ENCODE measurements around the gene DAAM1. TPM values are rescaled to one million over a fixed set of nuclear protein-coding genes. Genes with fewer than 3 reads are reported as not detected.

DAAM1 gene
- total and polyA plus RNA-seq, 12 donors: 7.4 to 37.4 (median 24.9) TPM

DNA sequence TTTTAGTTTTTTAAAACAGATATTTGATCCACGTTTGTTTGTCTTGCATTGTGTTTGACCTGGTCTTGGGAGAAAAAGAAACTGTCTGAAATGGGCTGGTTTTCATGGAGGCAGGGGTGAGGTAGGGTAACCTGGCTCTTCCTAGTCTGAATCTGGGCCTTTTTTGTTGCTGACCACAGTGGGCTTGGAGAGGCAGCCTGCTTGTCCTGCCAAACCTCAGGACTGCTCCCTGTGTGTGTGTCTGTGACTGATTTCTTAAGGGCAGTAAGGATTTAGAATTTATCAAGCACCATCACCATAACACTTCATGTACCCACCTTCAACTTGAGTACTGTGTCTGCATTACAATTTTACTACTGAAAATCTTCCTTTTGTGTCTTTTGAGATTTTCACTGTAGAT, 28.5 kb downstream of the DAAM1 start:
- TF ChIP-seq, protein P1, sequence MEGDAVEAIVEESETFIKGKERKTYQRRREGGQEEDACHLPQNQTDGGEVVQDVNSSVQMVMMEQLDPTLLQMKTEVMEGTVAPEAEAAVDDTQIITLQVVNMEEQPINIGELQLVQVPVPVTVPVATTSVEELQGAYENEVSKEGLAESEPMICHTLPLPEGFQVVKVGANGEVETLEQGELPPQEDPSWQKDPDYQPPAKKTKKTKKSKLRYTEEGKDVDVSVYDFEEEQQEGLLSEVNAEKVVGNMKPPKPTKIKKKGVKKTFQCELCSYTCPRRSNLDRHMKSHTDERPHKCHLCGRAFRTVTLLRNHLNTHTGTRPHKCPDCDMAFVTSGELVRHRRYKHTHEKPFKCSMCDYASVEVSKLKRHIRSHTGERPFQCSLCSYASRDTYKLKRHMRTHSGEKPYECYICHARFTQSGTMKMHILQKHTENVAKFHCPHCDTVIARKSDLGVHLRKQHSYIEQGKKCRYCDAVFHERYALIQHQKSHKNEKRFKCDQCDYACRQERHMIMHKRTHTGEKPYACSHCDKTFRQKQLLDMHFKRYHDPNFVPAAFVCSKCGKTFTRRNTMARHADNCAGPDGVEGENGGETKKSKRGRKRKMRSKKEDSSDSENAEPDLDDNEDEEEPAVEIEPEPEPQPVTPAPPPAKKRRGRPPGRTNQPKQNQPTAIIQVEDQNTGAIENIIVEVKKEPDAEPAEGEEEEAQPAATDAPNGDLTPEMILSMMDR (IDR thresholded peaks at IDR 0.05): no peak
- no peak for TF ChIP-seq POLR2A (IDR thresholded peaks at IDR 0.05)
- intact Hi-C loops (cut with DNase I): no loop called here
- Histone ChIP-seq H3K4me3 (no peak overlapping the region), H3K36me3 (replicated peaks in 1 of 2) (no peaks in the 10 kb centered on the region), H3K27me3 (no peaks in the 10 kb centered on the region), H3K9me3 (replicated peaks in 1 of 3) (no peaks in the 10 kb centered on the region), H3K4me1 (replicated peaks in 1 of 2) (peaks cover under 1 to 36% of the 10 kb centered on the region in 2 donors), H3K27ac (no peak overlapping the region)
- DNase-seq: no peak
- WGBS, 4 donors: 84 to 89% (median 89%) methylated on average over 1 of the region's 1 CpG

DNA sequence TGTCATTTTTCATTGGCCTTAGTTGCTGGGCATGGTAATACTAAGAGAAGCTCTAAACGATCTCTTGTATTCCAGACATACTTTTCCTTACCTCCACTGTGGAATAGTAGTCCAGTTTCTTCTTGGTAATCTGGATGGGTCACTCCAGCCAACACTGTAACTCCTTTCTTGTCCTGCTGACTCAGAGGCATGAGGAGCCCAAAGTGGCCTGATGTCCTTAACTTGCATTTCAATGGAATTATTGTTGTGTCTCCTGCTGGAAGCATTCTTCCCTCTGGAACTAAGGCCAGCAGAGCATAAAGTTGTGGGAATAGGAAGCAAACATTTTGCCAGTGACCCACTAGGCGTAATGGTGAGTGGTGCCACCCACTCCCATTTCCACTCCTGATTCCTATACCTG, 33.1 kb downstream of the DAAM1 start:
- WGBS, 4 donors: 89 to 97% (median 91%) methylated on average over 2 of the region's 2 CpGs
- no peak for DNase-seq
- intact Hi-C loops (cut with DNase I): no loop called here
- H3K9me3 ChIP-seq (replicated peaks in 1 of 3): no peaks in the 10 kb centered on the region
- TF ChIP-seq, protein P1 (IDR thresholded peaks at IDR 0.05): no peak
- TF ChIP-seq POLR2A (IDR thresholded peaks at IDR 0.05): no peak
- H3K27ac ChIP-seq: no peak overlapping the region
- peaks cover 0 to 8% of the 10 kb centered on the region in 2 donors for H3K4me1 ChIP-seq (replicated peaks in 1 of 2)
- no peaks in the 10 kb centered on the region for H3K36me3 ChIP-seq (replicated peaks in 1 of 2)
- H3K4me3 ChIP-seq: no peak overlapping the region
- no peaks in the 10 kb centered on the region for H3K27me3 ChIP-seq

DNA sequence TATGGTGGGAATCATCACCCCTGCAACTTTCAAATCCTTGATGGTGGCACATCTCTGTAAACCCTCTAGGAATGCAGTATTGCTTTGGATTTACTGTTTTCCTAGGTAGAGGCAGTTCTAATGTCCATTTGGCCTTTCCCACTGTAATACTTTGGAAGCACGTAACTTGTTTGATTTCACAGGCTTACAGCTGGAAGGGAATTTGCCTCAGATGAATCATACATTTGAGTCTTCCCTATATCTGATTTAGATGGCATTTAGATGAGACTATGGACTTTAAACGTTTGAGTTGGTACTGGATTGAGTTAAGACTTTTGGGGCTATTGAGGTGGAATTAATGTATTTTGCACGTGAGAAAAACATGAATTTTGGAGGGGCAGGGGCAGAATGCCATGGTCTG, 35.9 kb downstream of the DAAM1 start:
- intact Hi-C loops (cut with DNase I): no loop called here
- Histone ChIP-seq H3K27ac (no peak overlapping the region), H3K36me3 (replicated peaks in 1 of 2) (no peaks in the 10 kb centered on the region), H3K4me3 (no peak overlapping the region), H3K27me3 (no peaks in the 10 kb centered on the region), H3K9me3 (replicated peaks in 1 of 3) (no peaks in the 10 kb centered on the region), H3K4me1 (replicated peaks in 1 of 2) (peaks cover 0 to 8% of the 10 kb centered on the region in 2 donors)
- no peak for DNase-seq
- TF ChIP-seq POLR2A (IDR thresholded peaks at IDR 0.05): no peak
- TF ChIP-seq, protein P1 (IDR thresholded peaks at IDR 0.05): no peak
- 81 to 93% (median 90%) methylated on average over 3 of the region's 3 CpGs for WGBS, 4 donors

DNA sequence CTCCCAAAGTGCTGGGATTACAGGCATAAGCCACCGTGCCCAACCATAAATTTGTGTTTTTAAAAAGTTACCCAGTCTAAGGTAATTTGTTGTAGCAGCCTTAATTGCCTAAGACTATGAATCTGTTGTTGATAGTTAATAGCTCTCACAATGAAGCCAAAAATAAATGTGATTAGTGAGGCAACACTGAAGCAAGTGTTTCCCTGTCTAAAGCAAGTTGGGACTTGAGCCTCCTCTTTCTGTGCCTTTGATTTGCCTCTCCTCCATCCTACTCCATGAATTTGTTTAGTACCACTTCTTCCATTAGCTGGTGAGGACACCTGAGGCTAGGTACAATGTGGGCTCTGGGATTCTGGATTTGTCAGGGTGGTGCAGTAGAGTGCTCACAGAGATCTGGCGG, 36.8 kb downstream of the DAAM1 start:
- no peaks in the 10 kb centered on the region for H3K27me3 ChIP-seq
- no peaks in the 10 kb centered on the region for H3K9me3 ChIP-seq (replicated peaks in 1 of 3)
- H3K4me1 ChIP-seq (replicated peaks in 1 of 2): no peaks in the 10 kb centered on the region
- H3K36me3 ChIP-seq (replicated peaks in 1 of 2): no peaks in the 10 kb centered on the region
- H3K4me3 ChIP-seq: no peak overlapping the region
- intact Hi-C loops (cut with DNase I): no loop called here
- no peak overlapping the region for H3K27ac ChIP-seq
- DNase-seq: no peak
- TF ChIP-seq, protein P1 (IDR thresholded peaks at IDR 0.05): no peak
- no peak for TF ChIP-seq POLR2A (IDR thresholded peaks at IDR 0.05)
- 80 to 100% (median 87%) methylated on average over 2 of the region's 2 CpGs for WGBS, 4 donors
